Left kidney (tissue), 2 donors: ENCODE data around the gene SEZ6L2. TPM values are rescaled to one million over a fixed set of nuclear protein-coding genes. Genes with fewer than 3 reads are reported as not detected.
A peak's percentile ranks its signal among the peaks of the same experiment; 100 is the strongest.
"Not testable (repeated sequence)": the region's sequence is repeated elsewhere in the genome, so short reads cannot be mapped to it uniquely, and the experiment has no call there.

Experiments
- DNase-seq: peaks from one replicate; pipeline ENCODE4 v3.0.0-alpha.2; 2013
- polyA plus RNA-seq: library from polyadenylated mRNA; unstranded; fragments of 120-200 nt; gene quantifications from one replicate; pipeline ENCODE4 v1.2.1, GENCODE V29; 2013; ENCODE audit not compliant: insufficient read length

The SEZ6L2 gene
- polyA plus RNA-seq, 1 donor, result 8.2 TPM

- DNase-seq, result no peak
Measured at GRCh38 chr16:29910819-29911675, 11.7 kb upstream of the SEZ6L2 start.

GRCh38 chr16:29909851-29910250, 10.5 kb upstream of the SEZ6L2 start:
- DNase-seq, result not testable (repeated sequence)

GRCh38 chr16:29909391-29909790, 10.0 kb upstream of the SEZ6L2 start:
- no peak for DNase-seq

GRCh38 chr16:29908719-29909220, 9.4 kb upstream of the SEZ6L2 start:
- no peak for DNase-seq

- DNase-seq, result no peak
Measured at GRCh38 chr16:29907973-29908372, 8.6 kb upstream of the SEZ6L2 start.

- no peak for DNase-seq
Measured at GRCh38 chr16:29906520-29907244, 7.3 kb upstream of the SEZ6L2 start.

- no peak for DNase-seq
Measured at GRCh38 chr16:29905668-29906067, 6.3 kb upstream of the SEZ6L2 start.

- DNase-seq, result no peak
Measured at GRCh38 chr16:29904947-29905346, 5.6 kb upstream of the SEZ6L2 start.

- DNase-seq, result no peak
Measured at GRCh38 chr16:29903590-29903989, 4.2 kb upstream of the SEZ6L2 start.

GRCh38 chr16:29901607-29901945, 2.2 kb upstream of the SEZ6L2 start:
- DNase-seq, result no peak

GRCh38 chr16:29900888-29901606, 1.7 kb upstream of the SEZ6L2 start:
- no peak for DNase-seq

- peak; percentile 47 for DNase-seq
Measured at GRCh38 chr16:29900102-29900887, 945 bp upstream of the SEZ6L2 start, which contains the start of gene ASPHD1. Gene ASPHD1 (plus strand): TSS chr16:29900488. CDS start chr16:29900972, 484 bp downstream.

- DNase-seq, result no peak
Measured at GRCh38 chr16:29898804-29899515, 390 bp downstream of the SEZ6L2 start.

- no peak for DNase-seq
Measured at GRCh38 chr16:29898135-29898803, 1.1 kb downstream of the SEZ6L2 start.

- DNase-seq, result no peak
Measured at GRCh38 chr16:29897333-29897732, 2.0 kb downstream of the SEZ6L2 start.

- no peak for DNase-seq
Measured at GRCh38 chr16:29896841-29897240, 2.5 kb downstream of the SEZ6L2 start.

- DNase-seq, result no peak
Measured at GRCh38 chr16:29894352-29894751, 5.0 kb downstream of the SEZ6L2 start.

- DNase-seq, result no peak
Measured at GRCh38 chr16:29893553-29893952, 5.8 kb downstream of the SEZ6L2 start.

GRCh38 chr16:29892458-29892813, 6.9 kb downstream of the SEZ6L2 start:
- DNase-seq, result no peak
